ENCODE results near the gene FOXI1.
"Not testable (repeated sequence)": the region's sequence is repeated elsewhere in the genome, so short reads cannot be mapped to it uniquely, and the experiment has no call there.

FOXI1 gene

GRCh38 chr5:170132269-170132975 is 26.7 kb downstream of the FOXI1 start:
- no peak for DNase-seq

- DNase-seq = no peak
Observed at GRCh38 chr5:170132976-170133448, 27.3 kb downstream of the FOXI1 start.

- no peak for DNase-seq
Observed at GRCh38 chr5:170135796-170136490, 30.2 kb downstream of the FOXI1 start.

GRCh38 chr5:170136506-170136905 is 30.8 kb downstream of the FOXI1 start:
- no peak for DNase-seq

- DNase-seq = no peak
Observed at GRCh38 chr5:170137694-170138214, 32.1 kb downstream of the FOXI1 start.

- no peak for DNase-seq
Observed at GRCh38 chr5:170138273-170138672, 32.6 kb downstream of the FOXI1 start.

GRCh38 chr5:170139786-170140335 is 34.2 kb downstream of the FOXI1 start:
- no peak for DNase-seq

- DNase-seq = not testable (repeated sequence)
Observed at GRCh38 chr5:170141196-170141595, 35.5 kb downstream of the FOXI1 start.

GRCh38 chr5:170141636-170142035 is 35.9 kb downstream of the FOXI1 start:
- DNase-seq = no peak

- no peak for DNase-seq
Observed at GRCh38 chr5:170142196-170142595, 36.5 kb downstream of the FOXI1 start.

GRCh38 chr5:170143091-170143490 is 37.4 kb downstream of the FOXI1 start:
- DNase-seq = no peak

GRCh38 chr5:170143710-170144109 is 38.0 kb downstream of the FOXI1 start:
- DNase-seq = no peak

GRCh38 chr5:170144286-170145023 is 38.8 kb downstream of the FOXI1 start:
- DNase-seq = no peak

- no peak for DNase-seq
Observed at GRCh38 chr5:170145462-170145861, 39.8 kb downstream of the FOXI1 start.

- no peak for DNase-seq
Observed at GRCh38 chr5:170147051-170147752, 41.5 kb downstream of the FOXI1 start.

- no peak for DNase-seq
Observed at GRCh38 chr5:170147753-170148264, 42.1 kb downstream of the FOXI1 start.

- DNase-seq = no peak
Observed at GRCh38 chr5:170148430-170149205, 42.9 kb downstream of the FOXI1 start.

- no peak for DNase-seq
Observed at GRCh38 chr5:170149206-170149515, 43.5 kb downstream of the FOXI1 start.

- no peak for DNase-seq
Observed at GRCh38 chr5:170150713-170151096, 45.0 kb downstream of the FOXI1 start.

- no peak for DNase-seq
Observed at GRCh38 chr5:170151097-170151831, 45.6 kb downstream of the FOXI1 start.

GRCh38 chr5:170152767-170153166 is 47.1 kb downstream of the FOXI1 start:
- DNase-seq = no peak
